ENCODE results near the gene PPP2R5C.

Gene PPP2R5C

DNA sequence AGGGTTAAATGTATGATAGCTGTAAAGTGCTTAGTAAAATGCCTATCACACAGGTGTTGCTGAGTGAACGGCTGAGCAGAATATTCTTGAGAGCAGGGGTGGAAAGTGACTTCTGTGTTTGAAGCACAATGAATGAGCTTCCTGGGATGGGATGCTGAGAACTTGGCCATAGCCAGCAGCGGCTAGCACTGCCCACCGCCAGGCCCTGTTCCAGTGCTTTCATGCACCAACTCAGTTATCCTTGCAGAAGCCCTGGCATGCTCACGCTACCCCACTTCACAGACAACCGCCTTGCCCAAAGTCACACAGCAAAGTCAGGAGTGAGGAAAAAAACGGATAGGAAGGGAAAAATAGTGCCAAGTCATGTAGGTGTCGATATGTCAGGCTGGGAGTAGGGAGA lies 213.7 kb downstream of the PPP2R5C start:
- no peak for DNase-seq
